Adrenal gland (tissue), 5 donors: ENCODE measurements around the gene CDIPT.

Experiments used
- POLR2A ChIP-seq, 2 donors: fragments of 450-650 bp; IDR thresholded peaks; one replicate each; pipeline ENCODE4 v1.6.1; 2017; ENCODE audit warnings: antibody characterized with exemption in 2 of 2, mild to moderate bottlenecking in 2 of 2, moderate library complexity in 1 of 2
- TF ChIP-seq, protein P1 (sequence below), 6 experiments: fragments of 450-650 bp in 4 of 6; fragments of 200-600 bp in 2 of 6; sonication (generic) in 1 of 6; IDR thresholded peaks; 1 replicate in 5 of 6; 2 replicates in 1 of 6; pipeline versions ENCODE4 v1.5.1 to v1.8.0; 2016 to 2021; ENCODE audit warnings: antibody characterized with exemption in 6 of 6, mild to moderate bottlenecking in 2 of 6, moderate library complexity in 1 of 6
- donor health status: DM: no; HTN: no; CAD: no.

GRCh38 chr16:29900888-29901606, 38.0 kb upstream of the CDIPT start:
- TF ChIP-seq, protein P1, sequence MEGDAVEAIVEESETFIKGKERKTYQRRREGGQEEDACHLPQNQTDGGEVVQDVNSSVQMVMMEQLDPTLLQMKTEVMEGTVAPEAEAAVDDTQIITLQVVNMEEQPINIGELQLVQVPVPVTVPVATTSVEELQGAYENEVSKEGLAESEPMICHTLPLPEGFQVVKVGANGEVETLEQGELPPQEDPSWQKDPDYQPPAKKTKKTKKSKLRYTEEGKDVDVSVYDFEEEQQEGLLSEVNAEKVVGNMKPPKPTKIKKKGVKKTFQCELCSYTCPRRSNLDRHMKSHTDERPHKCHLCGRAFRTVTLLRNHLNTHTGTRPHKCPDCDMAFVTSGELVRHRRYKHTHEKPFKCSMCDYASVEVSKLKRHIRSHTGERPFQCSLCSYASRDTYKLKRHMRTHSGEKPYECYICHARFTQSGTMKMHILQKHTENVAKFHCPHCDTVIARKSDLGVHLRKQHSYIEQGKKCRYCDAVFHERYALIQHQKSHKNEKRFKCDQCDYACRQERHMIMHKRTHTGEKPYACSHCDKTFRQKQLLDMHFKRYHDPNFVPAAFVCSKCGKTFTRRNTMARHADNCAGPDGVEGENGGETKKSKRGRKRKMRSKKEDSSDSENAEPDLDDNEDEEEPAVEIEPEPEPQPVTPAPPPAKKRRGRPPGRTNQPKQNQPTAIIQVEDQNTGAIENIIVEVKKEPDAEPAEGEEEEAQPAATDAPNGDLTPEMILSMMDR (IDR thresholded peaks at IDR 0.05) = no peak
- TF ChIP-seq POLR2A (IDR thresholded peaks at IDR 0.05) = no peak
